Measurements from ENCODE around the gene ITGA1.

ITGA1 gene

GRCh38 chr5:52998552-52999313, 211.0 kb downstream of the ITGA1 start:
- DNase-seq (ENCODE audit: low read depth) = no peak

- DNase-seq (ENCODE audit: low read depth) = peak; percentile 77
Measured at GRCh38 chr5:52999344-52999949, 211.7 kb downstream of the ITGA1 start.

GRCh38 chr5:53001541-53001940, 213.8 kb downstream of the ITGA1 start:
- DNase-seq (ENCODE audit: low read depth) = peak; percentile 51

- DNase-seq (ENCODE audit: low read depth) = no peak
Measured at GRCh38 chr5:53002491-53002890, 214.8 kb downstream of the ITGA1 start.

GRCh38 chr5:53003144-53003543, 215.4 kb downstream of the ITGA1 start:
- no peak for DNase-seq (ENCODE audit: low read depth)

- peak; percentile 50 for DNase-seq (ENCODE audit: low read depth)
Measured at GRCh38 chr5:53006911-53007890, 219.5 kb downstream of the ITGA1 start.

GRCh38 chr5:53008751-53009150, 221.0 kb downstream of the ITGA1 start:
- DNase-seq (ENCODE audit: low read depth) = peak; percentile 93
